ENCODE measurements around the gene RAB11FIP3.

- TF ChIP-seq CTCF (IDR thresholded peaks at IDR 0.05) (no peak), POLR2A (IDR thresholded peaks at IDR 0.05) (no peak)
Observed at GRCh38 chr16:525123-525519, 99.7 kb downstream of the RAB11FIP3 start.

All from adrenal gland (tissue), 5 donors.